Activated T-cell treated with anti-CD3 and anti-CD28 coated beads, Interleukin-2, amount 50 U/mL, for 24 hours (primary cell): ENCODE results near the gene CMTM7.

Experiments used
- DNase-seq: peaks from one replicate; pipeline ENCODE4 v3.0.0-alpha.2; 2020
- H3K27ac Mint-ChIP-seq: 2 replicates; pipeline ENCODE4 v1.8.0; 2020; ENCODE audit warnings: mild to moderate bottlenecking, mixed read lengths
- H3K27me3 Mint-ChIP-seq: 2 replicates; pipeline ENCODE4 v1.8.0; 2020; ENCODE audit warnings: mixed read lengths
- H3K36me3 Mint-ChIP-seq: 2 replicates; pipeline ENCODE4 v1.8.0; 2020; ENCODE audit warnings: low read depth, mixed read lengths
- H3K4me1 Mint-ChIP-seq: 2 replicates; pipeline ENCODE4 v1.8.0; 2020; ENCODE audit warnings: low read depth, mixed read lengths
- H3K4me3 Mint-ChIP-seq: 2 replicates; pipeline ENCODE4 v1.8.0; 2020; ENCODE audit warnings: mild to moderate bottlenecking, moderate library complexity, mixed read lengths
- H3K9me3 Mint-ChIP-seq: 2 replicates; pipeline ENCODE4 v1.8.0; 2020; ENCODE audit warnings: mixed read lengths

CMTM7 gene

GRCh38 chr3:32448686-32449474 is 57.2 kb downstream of the CMTM7 start:
- H3K4me3 Mint-ChIP-seq: no peak overlapping the region

GRCh38 chr3:32449691-32450090 is 58.0 kb downstream of the CMTM7 start:
- Mint-ChIP-seq H3K36me3 (peaks cover 82% of the 10 kb centered on the region), H3K9me3 (no peaks in the 10 kb centered on the region), H3K27me3 (no peaks in the 10 kb centered on the region), H3K4me3 (no peak overlapping the region), H3K4me1 (peaks cover 48% of the 10 kb centered on the region), H3K27ac (no peak overlapping the region)
- DNase-seq: peak; percentile 6

More at GRCh38 chr3:32448686-32449474, 57.2 kb downstream of the CMTM7 start:
- no peaks in the 10 kb centered on the region for H3K9me3 Mint-ChIP-seq
- peaks cover 82% of the 10 kb centered on the region for H3K36me3 Mint-ChIP-seq
- H3K27ac Mint-ChIP-seq: peak overlapping the region; percentile 68
- H3K4me1 Mint-ChIP-seq: peaks cover 48% of the 10 kb centered on the region
- peak; percentile 14 for DNase-seq
- no peaks in the 10 kb centered on the region for H3K27me3 Mint-ChIP-seq

GRCh38 chr3:32450426-32450825 is 58.8 kb downstream of the CMTM7 start:
- Mint-ChIP-seq H3K9me3 (no peaks in the 10 kb centered on the region), H3K27me3 (no peaks in the 10 kb centered on the region), H3K27ac (peak overlapping the region; percentile 44), H3K4me1 (peaks cover 51% of the 10 kb centered on the region), H3K36me3 (peaks cover 84% of the 10 kb centered on the region), H3K4me3 (no peak overlapping the region)
- no peak for DNase-seq

- no peak overlapping the region for H3K4me3 Mint-ChIP-seq
- peaks cover 55% of the 10 kb centered on the region for H3K4me1 Mint-ChIP-seq
- DNase-seq: no peak
- no peaks in the 10 kb centered on the region for H3K9me3 Mint-ChIP-seq
- H3K27ac Mint-ChIP-seq: peak overlapping the region; percentile 44
- H3K36me3 Mint-ChIP-seq: peaks cover 84% of the 10 kb centered on the region
- no peaks in the 10 kb centered on the region for H3K27me3 Mint-ChIP-seq
These were observed 59.5 kb downstream of the CMTM7 start for GRCh38 chr3:32450992-32451659.

- Mint-ChIP-seq H3K4me1 (peaks cover 56% of the 10 kb centered on the region), H3K27ac (no peak overlapping the region), H3K27me3 (no peaks in the 10 kb centered on the region), H3K36me3 (peaks cover 84% of the 10 kb centered on the region), H3K9me3 (no peaks in the 10 kb centered on the region), H3K4me3 (no peak overlapping the region)
- no peak for DNase-seq
These were observed 60.4 kb downstream of the CMTM7 start for GRCh38 chr3:32452009-32452408.

GRCh38 chr3:32453346-32453745 is 61.7 kb downstream of the CMTM7 start:
- DNase-seq: no peak
- Mint-ChIP-seq H3K27ac (peak overlapping the region; percentile 31), H3K27me3 (no peaks in the 10 kb centered on the region), H3K4me1 (peaks cover 55% of the 10 kb centered on the region), H3K36me3 (peaks cover 83% of the 10 kb centered on the region), H3K9me3 (peaks cover 2% of the 10 kb centered on the region), H3K4me3 (no peak overlapping the region)

GRCh38 chr3:32454111-32454510 is 62.5 kb downstream of the CMTM7 start:
- no peak overlapping the region for H3K4me3 Mint-ChIP-seq
- peaks cover 2% of the 10 kb centered on the region for H3K9me3 Mint-ChIP-seq
- peak overlapping the region; percentile 89 for H3K27ac Mint-ChIP-seq
- DNase-seq: no peak
- no peaks in the 10 kb centered on the region for H3K27me3 Mint-ChIP-seq
- H3K4me1 Mint-ChIP-seq: peaks cover 53% of the 10 kb centered on the region
- peaks cover 75% of the 10 kb centered on the region for H3K36me3 Mint-ChIP-seq

- Mint-ChIP-seq H3K9me3 (peaks cover 2% of the 10 kb centered on the region), H3K4me1 (peaks cover 50% of the 10 kb centered on the region)
These were observed 63.3 kb downstream of the CMTM7 start for GRCh38 chr3:32454731-32455608.

GRCh38 chr3:32455609-32456428 is 64.2 kb downstream of the CMTM7 start:
- Mint-ChIP-seq H3K27me3 (no peaks in the 10 kb centered on the region), H3K4me1 (peaks cover 45% of the 10 kb centered on the region), H3K27ac (peak overlapping the region; percentile 89)

More at GRCh38 chr3:32454731-32455608, 63.3 kb downstream of the CMTM7 start:
- H3K27me3 Mint-ChIP-seq: no peaks in the 10 kb centered on the region
- no peak for DNase-seq
- peaks cover 69% of the 10 kb centered on the region for H3K36me3 Mint-ChIP-seq
- no peak overlapping the region for H3K4me3 Mint-ChIP-seq
- H3K27ac Mint-ChIP-seq: peak overlapping the region; percentile 89

GRCh38 chr3:32456429-32457130 is 64.9 kb downstream of the CMTM7 start:
- peaks cover 45% of the 10 kb centered on the region for H3K4me1 Mint-ChIP-seq

More at GRCh38 chr3:32455609-32456428, 64.2 kb downstream of the CMTM7 start:
- H3K9me3 Mint-ChIP-seq: peaks cover 2% of the 10 kb centered on the region
- H3K36me3 Mint-ChIP-seq: peaks cover 60% of the 10 kb centered on the region
- no peak for DNase-seq
- no peak overlapping the region for H3K4me3 Mint-ChIP-seq

GRCh38 chr3:32457971-32458471 is 66.4 kb downstream of the CMTM7 start:
- Mint-ChIP-seq H3K27ac (peak overlapping the region; percentile 90), H3K4me3 (peak overlapping the region; percentile 30), H3K27me3 (no peaks in the 10 kb centered on the region), H3K9me3 (peaks cover 2% of the 10 kb centered on the region), H3K4me1 (peaks cover 45% of the 10 kb centered on the region), H3K36me3 (peaks cover 45% of the 10 kb centered on the region)
- DNase-seq: peak; percentile 62

More at GRCh38 chr3:32456429-32457130, 64.9 kb downstream of the CMTM7 start:
- Mint-ChIP-seq H3K4me3 (no peak overlapping the region), H3K9me3 (peaks cover 2% of the 10 kb centered on the region), H3K36me3 (peaks cover 55% of the 10 kb centered on the region), H3K27me3 (no peaks in the 10 kb centered on the region), H3K27ac (peak overlapping the region; percentile 89)
- DNase-seq: no peak

- H3K27ac Mint-ChIP-seq: no peak overlapping the region
- H3K4me3 Mint-ChIP-seq: no peak overlapping the region
- H3K27me3 Mint-ChIP-seq: no peaks in the 10 kb centered on the region
- DNase-seq: no peak
- H3K4me1 Mint-ChIP-seq: peaks cover 38% of the 10 kb centered on the region
- H3K9me3 Mint-ChIP-seq: peaks cover 2% of the 10 kb centered on the region
- H3K36me3 Mint-ChIP-seq: peaks cover 33% of the 10 kb centered on the region
These were observed 67.8 kb downstream of the CMTM7 start for GRCh38 chr3:32459450-32459849.
